ENCODE data around the gene ZNF362. TPM values are rescaled to one million over a fixed set of nuclear protein-coding genes. Genes with fewer than 3 reads are reported as not detected.

ZNF362 gene
- total and polyA plus RNA-seq, 2 of the 13 experiments (the other 11 are each of a cell fraction or from before 2014, with no cell fraction given) = 8.3 to 14.2 TPM

DNA sequence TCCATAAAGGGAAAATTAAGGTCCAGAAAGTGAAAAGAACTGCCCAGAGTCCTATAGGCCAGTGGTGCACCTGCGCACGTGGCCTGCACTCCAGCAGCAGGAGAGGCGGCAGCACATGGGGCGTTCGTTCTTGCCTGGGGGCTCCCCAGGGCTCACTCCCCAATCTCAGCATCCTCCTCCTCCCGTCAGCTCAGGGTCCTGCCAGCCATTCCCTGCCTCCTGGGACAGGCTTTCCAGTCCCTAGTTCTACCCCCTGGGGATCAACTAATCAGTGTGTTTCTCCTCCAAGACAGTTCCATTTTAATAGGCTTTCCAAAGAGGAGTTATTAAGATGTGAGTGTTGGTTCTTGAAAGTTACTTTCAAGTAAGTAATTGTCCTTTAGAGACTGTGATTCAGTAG, 65.8 kb downstream of the ZNF362 start:
- CTCF ChIA-PET (ENCODE audit: low intra/inter-chr PET ratio, low total read pairs) = no interaction called here
- Histone ChIP-seq H3K4me3 (replicated peaks in 1 of 3; ENCODE audit: insufficient read depth in 1 of 3, low read depth in 2 of 3, low read length in 3 of 3) (no peak overlapping the region), H3K9me3 (ENCODE audit: low read length) (no peaks in the 10 kb centered on the region), H3K4me2 (ENCODE audit: low read depth, low read length) (no peak overlapping the region), H3K27me3 (ENCODE audit: control insufficient read depth in 1 of 2, insufficient read depth in 2 of 2, low read length in 2 of 2) (peaks cover 2 to 19% of the 10 kb centered on the region in 2 experiments; a peak in 4 of 5 replicates), H3K36me3 (replicated peaks in 1 of 2; ENCODE audit: control insufficient read depth in 1 of 2, insufficient read depth in 2 of 2, low read length in 2 of 2) (peaks cover 28 to 44% of the 10 kb centered on the region in 2 experiments), H3K79me2 (ENCODE audit: insufficient read depth, low read length) (no peaks in the 10 kb centered on the region), H3K9ac (ENCODE audit: insufficient read depth, low read depth, low read length) (no peak overlapping the region), H3K4me1 (ENCODE audit: insufficient read depth, low read length) (no peaks in the 10 kb centered on the region), H2AFZ (ENCODE audit: low read length) (no peak overlapping the region), H3K27ac (ENCODE audit: extremely low read length, insufficient read depth, low read length) (no peak overlapping the region), H4K20me1 (ENCODE audit: insufficient read depth, low read length) (peaks cover 15% of the 10 kb centered on the region; the same call in 1 of the 2 replicates)
- FAIRE-seq (no peak), ATAC-seq (no peak), DNase-seq (ENCODE audit: low spot score) (no peak)
- no TSS peak for BruUV-seq (replicated peaks)
- WGBS (ENCODE audit: low lambda C conversion rate) = 94% methylated on average over 6 of the region's 6 CpGs
- in situ Hi-C loops (cut with HindIII; ENCODE audit: extremely low pct_ligation_motif_present, low pct_unique_long_range_greater_than_20kb) = no loop called here
- no peak for TF ChIP-seq ZNF563 (CRISPR knock-in tag; IDR thresholded peaks at IDR 0.05)
- 0 out of 2 replicates have a peak, but pooled peaks have one; percentile 16 for TF ChIP-seq POLR2G (IDR thresholded peaks at IDR 0.05; ENCODE audit: low read depth, low read length)
- POLR2A ChIA-PET = interaction anchor here (1.1 kb wide), 1 partner anchor 20 kb away, joined by 3 read pairs; no protein-coding TSS in a partner anchor
- intact Hi-C loops (cut with micrococcal nuclease; ENCODE audit: unreplicated experiment) = no loop called here

DNA sequence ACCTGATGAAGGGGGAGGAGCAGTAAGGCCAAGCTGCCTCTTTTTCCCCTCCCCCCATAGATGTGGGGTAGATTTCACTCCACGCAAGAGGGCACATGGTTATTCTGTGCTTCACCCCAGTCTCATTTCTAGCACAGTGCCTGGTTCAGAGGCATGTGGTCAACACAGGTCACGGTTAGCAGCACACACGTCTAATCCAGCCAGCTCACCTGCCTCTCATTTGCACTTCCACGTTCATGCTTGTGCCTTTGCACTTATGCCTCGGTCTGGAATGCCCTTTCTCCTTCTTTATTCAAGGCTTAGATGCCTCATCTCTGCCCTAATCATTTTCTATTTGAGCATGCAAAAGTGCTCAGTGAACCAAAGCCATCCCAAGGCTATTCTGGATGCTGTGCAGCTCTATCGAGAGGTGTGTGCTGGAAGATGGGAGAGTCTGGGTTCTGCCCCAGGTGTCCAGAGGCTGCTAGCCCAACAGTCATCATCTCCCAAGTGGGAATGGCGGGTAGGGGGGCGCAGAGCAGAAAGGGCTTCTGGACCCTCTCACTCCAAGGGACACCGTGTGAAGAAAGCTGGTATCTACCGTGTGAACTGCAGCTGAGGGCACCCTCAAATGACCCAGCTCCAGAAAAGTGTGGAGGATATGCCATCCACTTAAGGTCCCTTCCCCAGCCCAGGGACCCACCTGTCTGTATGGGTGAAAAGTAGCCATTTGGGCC, 66.7 kb downstream of the ZNF362 start:
- H3K9ac ChIP-seq (ENCODE audit: insufficient read depth, low read depth, low read length) = no peak overlapping the region
- no peak overlapping the region for H3K27ac ChIP-seq (ENCODE audit: extremely low read length, insufficient read depth, low read length)
- ChIA-PET POLR2A (interaction anchor here (0.8 to 1.3 kb wide), 4 partner anchors 9 to 39 kb away, joined by 3 to 4 read pairs (median 3); no protein-coding TSS in a partner anchor), CTCF (ENCODE audit: low intra/inter-chr PET ratio, low total read pairs) (no interaction called here)
- in situ Hi-C loops (cut with HindIII; ENCODE audit: extremely low pct_ligation_motif_present, low pct_unique_long_range_greater_than_20kb) = no loop called here
- whole genome bisulfite sequencing (ENCODE audit: low lambda C conversion rate) = 94% methylated on average over 10 of the region's 10 CpGs
- no peak for DNase-seq (ENCODE audit: low spot score)
- no peak overlapping the region for H3K4me2 ChIP-seq (ENCODE audit: low read depth, low read length)
- H2AFZ ChIP-seq (ENCODE audit: low read length) = no peak overlapping the region
- no peaks in the 10 kb centered on the region for H3K4me1 ChIP-seq (ENCODE audit: insufficient read depth, low read length)
- H3K4me3 ChIP-seq (replicated peaks in 1 of 3; ENCODE audit: insufficient read depth in 1 of 3, low read depth in 2 of 3, low read length in 3 of 3) = no peak overlapping the region
- H3K79me2 ChIP-seq (ENCODE audit: insufficient read depth, low read length) = no peaks in the 10 kb centered on the region
- peaks cover 31 to 53% of the 10 kb centered on the region in 2 experiments for H3K36me3 ChIP-seq (replicated peaks in 1 of 2; ENCODE audit: control insufficient read depth in 1 of 2, insufficient read depth in 2 of 2, low read length in 2 of 2)
- no peaks in the 10 kb centered on the region for H3K9me3 ChIP-seq (ENCODE audit: low read length)
- no peak for FAIRE-seq
- intact Hi-C loops (cut with micrococcal nuclease; ENCODE audit: unreplicated experiment) = no loop called here
- peaks cover 2 to 11% of the 10 kb centered on the region in 2 experiments; a peak in 4 of 5 replicates for H3K27me3 ChIP-seq (ENCODE audit: control insufficient read depth in 1 of 2, insufficient read depth in 2 of 2, low read length in 2 of 2)
- no peak for ATAC-seq
- H4K20me1 ChIP-seq (ENCODE audit: insufficient read depth, low read length) = peaks cover 15% of the 10 kb centered on the region; the same call in 1 of the 2 replicates
- BruUV-seq (replicated peaks) = no TSS peak
- TF ChIP-seq RBM22 (optimal IDR thresholded peaks at IDR 0.05; ENCODE audit: low read length) (peak; percentile 99), POLR2G (IDR thresholded peaks at IDR 0.05; ENCODE audit: low read depth, low read length) (peak; percentile 54), POLR2AphosphoS2 (IDR thresholded peaks at IDR 0.05; ENCODE audit: low read depth, low read length) (peak; percentile 86), ZNF274 (CRISPR knock-in tag; IDR thresholded peaks at IDR 0.05) (no peak), PAWR (CRISPR knock-in tag; IDR thresholded peaks at IDR 0.05; ENCODE audit: borderline replicate concordance) (no peak), ZNF3 (CRISPR knock-in tag; IDR thresholded peaks at IDR 0.05) (no peak), SMAD9 (CRISPR knock-in tag; IDR thresholded peaks at IDR 0.05) (no peak), KAT7 (CRISPR knock-in tag; IDR thresholded peaks at IDR 0.05; ENCODE audit: borderline replicate concordance) (no peak), MEIS1 (CRISPR knock-in tag; IDR thresholded peaks at IDR 0.05; ENCODE audit: borderline replicate concordance) (no peak), ZNF432 (CRISPR knock-in tag; IDR thresholded peaks at IDR 0.05; ENCODE audit: borderline replicate concordance) (no peak), ZIK1 (CRISPR knock-in tag; IDR thresholded peaks at IDR 0.05; ENCODE audit: borderline replicate concordance, low read depth) (no peak), MAF1 (CRISPR knock-in tag; IDR thresholded peaks at IDR 0.05; ENCODE audit: borderline replicate concordance) (no peak), POLR2A (IDR thresholded peaks at IDR 0.05; ENCODE audit: insufficient read depth in 1 of 2, low read depth in 2 of 2, low read length in 2 of 2) (peak in 1 of 2 experiments; percentile 60; a peak in 1 of 4 replicates), HOXA9 (CRISPR knock-in tag; IDR thresholded peaks at IDR 0.05; ENCODE audit: borderline replicate concordance) (no peak)
- TF ChIP-seq, protein P1, sequence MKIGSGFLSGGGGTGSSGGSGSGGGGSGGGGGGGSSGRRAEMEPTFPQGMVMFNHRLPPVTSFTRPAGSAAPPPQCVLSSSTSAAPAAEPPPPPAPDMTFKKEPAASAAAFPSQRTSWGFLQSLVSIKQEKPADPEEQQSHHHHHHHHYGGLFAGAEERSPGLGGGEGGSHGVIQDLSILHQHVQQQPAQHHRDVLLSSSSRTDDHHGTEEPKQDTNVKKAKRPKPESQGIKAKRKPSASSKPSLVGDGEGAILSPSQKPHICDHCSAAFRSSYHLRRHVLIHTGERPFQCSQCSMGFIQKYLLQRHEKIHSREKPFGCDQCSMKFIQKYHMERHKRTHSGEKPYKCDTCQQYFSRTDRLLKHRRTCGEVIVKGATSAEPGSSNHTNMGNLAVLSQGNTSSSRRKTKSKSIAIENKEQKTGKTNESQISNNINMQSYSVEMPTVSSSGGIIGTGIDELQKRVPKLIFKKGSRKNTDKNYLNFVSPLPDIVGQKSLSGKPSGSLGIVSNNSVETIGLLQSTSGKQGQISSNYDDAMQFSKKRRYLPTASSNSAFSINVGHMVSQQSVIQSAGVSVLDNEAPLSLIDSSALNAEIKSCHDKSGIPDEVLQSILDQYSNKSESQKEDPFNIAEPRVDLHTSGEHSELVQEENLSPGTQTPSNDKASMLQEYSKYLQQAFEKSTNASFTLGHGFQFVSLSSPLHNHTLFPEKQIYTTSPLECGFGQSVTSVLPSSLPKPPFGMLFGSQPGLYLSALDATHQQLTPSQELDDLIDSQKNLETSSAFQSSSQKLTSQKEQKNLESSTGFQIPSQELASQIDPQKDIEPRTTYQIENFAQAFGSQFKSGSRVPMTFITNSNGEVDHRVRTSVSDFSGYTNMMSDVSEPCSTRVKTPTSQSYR (CRISPR knock-in tag; IDR thresholded peaks at IDR 0.05; ENCODE audit: borderline replicate concordance) = peak; percentile 35; the same call in 1 of the 2 replicates

All from HepG2 (cell line).